HG02870 (cell line): Measurements from ENCODE around the gene NUP37.
"Not testable (repeated sequence)": the region's sequence is repeated elsewhere in the genome, so short reads cannot be mapped to it uniquely, and the experiment has no call there.

Experiments used
- ATAC-seq: cut with Tn5 transposase; IDR thresholded peaks from one replicate; pipeline ENCODE4 v1.9.1; 2021; ENCODE audit warnings: mild to moderate bottlenecking, moderate library complexity; ENCODE audit not compliant: unreplicated experiment

Gene NUP37

GRCh38 chr12:102093319-102093718 is 26.6 kb downstream of the NUP37 start:
- no peak for ATAC-seq

- ATAC-seq, result not testable (repeated sequence)
Observed at GRCh38 chr12:102089228-102089835, 30.6 kb downstream of the NUP37 start.

DNA sequence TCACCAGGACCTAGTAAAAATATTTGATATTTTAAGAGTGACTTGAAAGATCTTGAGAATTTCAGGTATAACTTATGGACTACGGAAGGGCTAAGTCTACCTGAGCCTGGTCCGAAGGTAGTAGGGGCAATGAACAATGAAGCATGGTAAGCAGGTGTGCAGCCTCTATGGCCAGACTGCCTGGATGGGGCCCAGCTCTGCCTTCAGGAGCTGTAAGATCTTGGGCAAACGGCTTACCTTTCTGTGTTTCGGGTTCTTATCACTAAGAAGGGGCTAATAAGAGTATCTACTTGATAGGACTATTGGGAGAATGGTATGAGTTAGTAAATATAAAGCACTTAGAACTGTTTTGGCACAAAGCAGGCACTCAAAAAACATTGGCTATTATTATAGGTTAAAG is 39.1 kb downstream of the NUP37 start:
- no peak for ATAC-seq

DNA sequence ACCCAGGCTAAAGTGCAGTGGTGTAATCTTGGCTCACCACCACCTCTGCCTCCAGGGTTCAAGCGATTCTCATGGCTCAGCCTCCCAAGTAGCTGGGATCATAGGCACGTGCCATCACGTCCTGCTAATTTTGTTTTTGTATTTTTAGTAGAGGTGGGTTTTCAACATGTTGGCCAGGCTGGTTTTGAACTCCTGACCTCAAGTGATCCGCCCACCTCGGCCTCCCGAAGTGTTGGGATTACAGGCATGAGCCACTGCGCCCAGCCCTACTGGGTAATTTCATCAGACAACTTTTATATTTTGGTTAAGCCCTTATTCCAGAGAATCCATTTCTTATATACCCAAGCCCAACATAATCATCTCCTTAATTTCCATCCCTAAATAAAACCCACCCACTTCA is 47.8 kb downstream of the NUP37 start:
- not testable (repeated sequence) for ATAC-seq

DNA sequence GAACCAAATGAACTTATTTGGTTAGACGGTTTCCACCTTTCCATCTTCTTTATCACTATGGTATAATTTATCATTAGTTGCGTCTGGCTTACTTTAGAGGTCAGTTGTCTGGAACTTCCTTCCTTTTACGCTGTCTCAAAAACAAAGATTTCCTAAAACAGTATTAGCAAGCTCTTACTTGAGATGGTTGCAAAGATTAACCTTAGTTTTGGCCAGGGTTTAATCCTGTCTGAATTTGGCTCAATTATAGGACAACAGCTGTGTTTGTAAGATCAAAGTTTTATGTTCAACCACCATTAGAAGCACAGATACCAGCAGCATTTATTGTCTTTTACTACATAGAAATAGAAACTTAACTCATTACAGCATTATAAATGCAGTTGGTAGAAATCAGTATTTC is 50.2 kb downstream of the NUP37 start:
- no peak for ATAC-seq

- ATAC-seq, result no peak
Observed at GRCh38 chr12:102067574-102068258, 52.2 kb downstream of the NUP37 start.

- no peak for ATAC-seq
Observed at GRCh38 chr12:102064476-102064875, 55.4 kb downstream of the NUP37 start.

DNA sequence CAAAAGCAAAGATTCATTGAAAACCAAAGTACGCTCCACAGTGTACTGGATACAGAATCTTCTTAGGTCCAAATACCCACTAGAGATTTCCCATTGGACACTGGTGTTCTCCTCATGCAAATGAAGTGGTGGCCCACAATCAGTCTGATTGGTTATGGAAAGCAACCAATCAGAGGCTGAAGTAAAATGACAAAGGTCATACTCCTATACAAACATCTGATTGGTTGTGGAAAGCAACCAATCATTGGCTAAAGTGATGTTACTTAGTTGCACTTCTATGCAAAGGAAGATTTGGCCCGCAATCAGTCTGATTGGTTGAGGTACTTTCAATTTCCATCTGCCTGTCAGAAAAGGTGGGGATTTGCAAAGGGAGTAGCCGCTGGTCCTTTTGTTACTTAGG is 56.8 kb downstream of the NUP37 start:
- ATAC-seq, result no peak

DNA sequence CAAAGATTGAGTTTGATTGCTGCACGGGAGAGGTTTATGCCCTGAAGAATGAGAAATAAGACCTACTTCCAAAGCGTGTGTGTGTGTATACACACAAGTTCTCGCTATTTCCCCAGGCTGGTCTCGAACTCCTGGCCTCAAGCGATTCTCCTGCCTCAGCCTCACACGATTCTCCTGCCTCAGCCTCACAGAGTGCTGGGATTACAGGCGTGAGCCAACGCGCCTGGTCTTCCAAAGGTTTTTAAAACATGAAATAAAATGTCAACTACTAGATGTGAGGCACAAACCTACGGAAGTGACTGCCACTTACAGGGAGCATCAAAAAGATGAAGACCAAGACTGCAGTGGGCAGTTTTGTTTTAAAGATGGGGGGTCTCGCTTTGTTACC is 57.5 kb downstream of the NUP37 start:
- no peak for ATAC-seq

- ATAC-seq, result peak; percentile 82
Observed at GRCh38 chr12:102061560-102062418, 58.1 kb downstream of the NUP37 start, which contains the start of gene WASHC3. WASHC3 (minus strand) TSS chr12:102061991; CDS start chr12:102061962, 29 bp downstream.

DNA sequence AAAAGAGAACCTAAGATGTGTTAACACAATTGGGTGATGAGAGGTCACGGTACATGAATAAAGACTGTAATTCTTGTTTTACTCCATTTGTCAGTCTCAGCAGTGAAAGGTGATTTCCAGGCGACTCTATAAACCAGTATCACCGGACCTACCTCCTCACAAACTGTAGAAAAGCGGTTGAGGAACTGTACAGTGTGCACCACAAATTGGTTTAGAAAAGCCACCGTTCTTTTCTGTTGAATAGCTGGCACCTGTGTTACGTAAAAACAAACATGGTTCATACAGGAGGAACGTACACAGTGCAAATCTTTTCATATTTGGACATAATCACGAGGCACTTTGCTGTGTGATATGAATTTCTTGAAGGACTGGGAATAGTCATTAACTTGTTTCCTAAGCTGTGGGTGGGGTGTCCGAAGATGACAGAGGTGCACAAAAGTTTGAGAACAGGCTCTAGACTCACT is 58.8 kb downstream of the NUP37 start:
- ATAC-seq, result peak; percentile 38

GRCh38 chr12:102059343-102059742 is 60.6 kb downstream of the NUP37 start:
- no peak for ATAC-seq

- ATAC-seq, result no peak
Observed at GRCh38 chr12:102054345-102054744, 65.6 kb downstream of the NUP37 start.

DNA sequence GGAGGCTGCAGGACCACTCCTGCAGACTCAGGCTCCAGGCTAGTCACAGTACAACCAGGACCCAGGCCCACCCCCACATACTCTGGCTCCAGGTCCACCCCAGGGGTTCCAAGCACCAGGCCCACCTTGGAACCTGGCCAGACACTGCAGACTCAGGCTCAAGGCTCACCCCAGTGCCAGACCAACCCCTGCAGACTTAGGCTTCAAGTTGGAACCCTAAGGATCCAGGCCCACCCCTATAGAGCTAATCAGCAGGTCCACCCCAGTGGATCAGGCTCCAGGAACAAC is 66.9 kb downstream of the NUP37 start:
- no peak for ATAC-seq

DNA sequence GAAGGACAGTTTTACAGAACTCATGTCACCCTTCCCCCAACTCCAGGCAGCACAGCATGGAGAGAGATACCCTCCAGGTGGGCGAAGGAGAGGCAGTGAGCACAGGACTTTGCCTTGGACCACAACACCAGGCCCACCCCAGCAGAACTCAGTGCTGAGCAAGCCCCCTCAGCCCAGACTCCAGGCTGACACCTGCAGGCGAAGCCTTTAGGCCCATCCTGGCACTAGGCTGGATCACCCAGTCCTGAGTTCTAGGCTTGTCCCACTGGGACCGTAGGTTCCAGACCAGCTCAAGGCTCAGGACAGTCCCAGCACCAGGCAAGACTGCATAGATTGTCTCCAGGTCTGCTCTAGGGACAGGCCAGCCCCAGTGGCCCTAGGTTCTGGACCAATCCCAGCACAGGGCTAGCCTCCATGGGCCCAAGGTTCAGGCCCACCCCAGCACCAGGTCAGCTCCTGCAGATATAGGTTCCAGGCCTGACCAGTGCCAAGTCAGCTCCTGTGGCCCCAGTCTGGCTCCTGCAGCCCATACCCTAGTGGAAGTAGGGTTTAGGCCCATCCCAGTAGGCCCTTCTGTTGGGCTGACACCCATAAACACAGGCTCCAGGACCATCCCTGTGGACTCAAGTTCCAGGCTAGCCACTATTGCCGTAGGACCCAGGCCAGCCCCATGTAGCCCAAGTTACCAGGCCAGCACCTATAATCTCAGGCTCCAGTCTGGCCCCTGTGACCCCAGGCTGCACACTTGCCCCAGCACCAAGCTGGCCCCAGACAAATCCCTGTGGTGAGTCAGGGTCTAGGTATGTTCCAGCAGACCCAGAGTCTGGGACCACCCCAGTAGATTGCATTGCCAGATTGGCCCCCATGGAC is 67.5 kb downstream of the NUP37 start:
- ATAC-seq, result no peak

DNA sequence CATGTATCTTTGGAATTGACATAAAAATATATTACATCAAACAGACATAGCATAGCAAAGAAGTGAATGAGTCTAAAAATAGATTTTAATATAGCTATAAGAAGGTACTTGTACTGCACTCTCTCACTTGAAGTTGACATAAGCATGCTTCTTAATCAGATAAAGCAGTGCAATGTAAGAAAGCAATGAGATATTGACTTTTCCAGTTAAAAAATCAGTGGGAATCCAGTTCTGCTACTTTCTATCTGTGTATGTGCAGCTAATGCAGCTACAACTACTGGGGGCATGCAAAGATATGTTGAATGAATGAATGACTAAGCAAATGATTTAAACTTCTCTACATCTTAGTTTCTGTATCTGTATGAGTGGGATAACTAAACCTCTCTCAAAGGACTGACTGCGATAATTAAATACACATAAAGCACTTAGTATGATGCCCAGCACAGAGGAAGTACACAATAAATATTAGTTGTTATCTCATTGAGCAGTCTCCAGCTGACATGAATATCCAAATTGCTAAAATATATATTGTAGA is 68.4 kb downstream of the NUP37 start:
- ATAC-seq, result no peak

DNA sequence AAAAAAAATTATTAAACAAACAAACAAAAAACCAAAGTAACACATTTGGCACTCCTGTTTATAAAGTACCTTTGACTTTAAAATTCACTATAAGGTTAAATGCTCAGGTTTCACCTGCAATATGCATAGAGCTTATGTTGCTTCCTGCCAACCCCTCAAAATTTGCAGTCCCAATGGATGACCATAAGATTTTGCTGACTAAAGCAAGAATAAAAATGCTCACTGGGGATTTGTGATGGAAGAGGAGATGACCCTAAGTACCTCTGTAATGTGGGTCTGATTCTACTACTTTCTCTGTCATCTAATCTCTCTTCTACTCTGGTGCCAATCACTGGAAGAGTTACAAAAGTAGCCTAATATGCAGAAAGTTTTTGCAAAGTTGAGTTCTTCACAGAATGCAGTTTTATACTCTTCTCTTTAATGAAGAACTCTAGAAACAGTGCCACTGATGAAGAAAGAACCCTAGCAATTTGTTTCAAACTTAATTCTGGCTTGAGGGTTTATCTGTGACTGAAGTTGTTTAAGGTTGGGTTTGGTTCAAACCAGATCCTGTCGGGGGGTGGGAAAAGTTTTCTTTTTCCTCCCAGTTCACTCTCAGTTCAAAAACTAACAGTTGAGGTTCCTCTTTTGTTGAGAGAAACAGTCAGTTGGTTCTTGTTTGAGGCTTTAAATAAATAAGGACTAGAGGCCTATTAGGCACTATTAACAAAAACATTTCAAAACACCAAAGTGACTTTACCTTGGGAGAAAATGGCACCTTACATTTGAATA is 69.1 kb downstream of the NUP37 start:
- ATAC-seq, result no peak

DNA sequence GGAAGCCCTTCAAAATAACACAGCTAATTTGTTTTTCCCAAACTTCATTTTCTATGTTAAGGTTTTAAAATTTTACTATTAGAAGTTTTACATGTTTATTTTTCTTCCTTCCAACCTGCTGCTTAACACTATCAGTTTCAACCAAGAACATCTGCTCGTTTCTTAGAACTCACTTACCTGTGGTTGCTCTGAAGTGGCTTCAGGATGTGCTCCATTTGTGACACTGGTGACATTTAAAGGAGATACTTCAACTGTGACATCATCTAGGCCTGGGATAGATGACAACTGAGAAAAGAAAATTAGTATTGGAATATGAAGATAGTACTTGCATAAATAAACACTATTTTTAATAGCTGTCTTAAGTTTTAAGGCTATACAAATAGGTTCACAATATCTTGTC is 76.0 kb downstream of the NUP37 start:
- ATAC-seq, result peak; percentile 95

DNA sequence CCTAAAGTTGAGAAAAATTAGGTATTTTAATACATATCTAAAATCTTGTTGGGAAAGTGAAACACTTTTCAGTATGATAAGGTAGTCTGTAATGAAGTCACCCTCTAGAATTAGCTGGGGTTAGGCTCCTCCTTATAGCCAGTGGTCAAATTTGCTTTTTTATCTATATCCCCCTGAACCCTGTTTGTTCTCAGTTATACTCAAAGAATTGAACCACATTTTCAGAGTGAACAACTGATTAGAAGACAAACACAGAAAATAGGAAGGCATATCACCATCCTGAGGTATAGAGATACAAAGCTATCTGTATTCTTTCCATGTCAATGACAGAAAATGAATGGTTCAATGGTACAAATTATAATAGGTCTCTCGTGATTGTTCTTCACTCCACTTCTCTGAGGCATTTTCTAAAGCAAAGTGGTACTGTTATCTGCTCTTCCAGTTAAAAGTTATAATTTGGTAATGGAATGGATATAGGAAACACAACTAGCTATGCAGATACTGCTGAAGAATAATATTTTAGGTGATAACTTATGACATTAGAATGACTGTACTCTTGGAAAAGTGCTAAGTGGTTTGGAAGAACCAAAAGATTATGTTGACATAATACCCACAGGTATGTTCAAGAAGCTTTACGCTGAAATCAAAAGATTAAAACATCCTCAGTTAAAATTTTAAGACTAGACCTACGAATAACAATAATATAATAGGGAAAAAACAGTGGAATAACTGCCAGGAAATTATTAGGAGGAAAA is 85.7 kb downstream of the NUP37 start:
- ATAC-seq, result no peak
